Measurements from ENCODE around the gene MS4A1. TPM values are rescaled to one million over a fixed set of nuclear protein-coding genes. Genes with fewer than 3 reads are reported as not detected.
"Not testable (repeated sequence)": the region's sequence is repeated elsewhere in the genome, so short reads cannot be mapped to it uniquely, and the experiment has no call there.

The MS4A1 gene
- total and polyA plus RNA-seq, 2 of the 8 experiments (the other 6 are each of a cell fraction or from before 2014, with no cell fraction given): not detected

- H3K27me3 ChIP-seq (replicated peaks in 1 of 4; ENCODE audit: control insufficient read depth in 3 of 4, extremely low read depth in 1 of 4, insufficient read depth in 3 of 4, low read length in 3 of 4); H2BK5ac ChIP-seq (ENCODE audit: low read depth, low read length); H3K23ac ChIP-seq (ENCODE audit: insufficient read length); H4K91ac ChIP-seq (replicated peaks; ENCODE audit: insufficient read length, low read length); H3K36me3 ChIP-seq (ENCODE audit: control insufficient read depth in 2 of 4, insufficient read depth in 4 of 4, low read length in 3 of 4); H3K79me1 ChIP-seq (ENCODE audit: low read depth, low read length); H3K4ac ChIP-seq (replicated peaks; ENCODE audit: insufficient read length, low read depth, low read length); H2AFZ ChIP-seq (ENCODE audit: low read length); H2AK5ac ChIP-seq (ENCODE audit: low read depth, low read length); CTCF ChIA-PET (ENCODE audit: partially characterized antibody); H3K23me2 ChIP-seq (ENCODE audit: low read depth, low read length); H3K4me2 ChIP-seq (ENCODE audit: insufficient read depth in 1 of 2, low read depth in 2 of 2, low read length in 2 of 2); H4K5ac ChIP-seq (ENCODE audit: insufficient read length, low read depth, low read length); H3K9ac ChIP-seq (replicated peaks in 1 of 4; ENCODE audit: extremely low read depth in 1 of 4, low read depth in 3 of 4, low read length in 3 of 4); H3K27ac ChIP-seq (ENCODE audit: low read depth, low read length); H3K18ac ChIP-seq (ENCODE audit: extremely low read depth, low read length); H4K8ac ChIP-seq (ENCODE audit: extremely low read depth, insufficient read depth, low read length); H3K4me1 ChIP-seq (replicated peaks in 1 of 4; ENCODE audit: control insufficient read depth in 3 of 4, insufficient read depth in 4 of 4, low read length in 3 of 4); H3K14ac ChIP-seq (ENCODE audit: insufficient read length); H2BK120ac ChIP-seq (replicated peaks; ENCODE audit: low read depth, low read length); H3K4me3 ChIP-seq (ENCODE audit: extremely low read depth in 1 of 4, insufficient read depth in 2 of 4, low read depth in 3 of 4, low read length in 4 of 4); POLR2A ChIA-PET (ENCODE audit: partially characterized antibody); H2BK20ac ChIP-seq (ENCODE audit: low read length); H4K20me1 ChIP-seq (replicated peaks in 1 of 2; ENCODE audit: control insufficient read depth in 1 of 2, insufficient read depth in 2 of 2, low read length in 2 of 2); H3K9me3 ChIP-seq (ENCODE audit: insufficient read depth in 2 of 2, low read depth in 1 of 2, low read length in 1 of 2); H2BK15ac ChIP-seq (ENCODE audit: low read length); H2BK12ac ChIP-seq (ENCODE audit: low read depth, low read length); H3K79me2 ChIP-seq (ENCODE audit: control insufficient read depth in 1 of 2, insufficient read depth in 2 of 2, low read length in 2 of 2); H3K56ac ChIP-seq (replicated peaks; ENCODE audit: insufficient read length, low read depth, low read length); FAIRE-seq; DNase-seq (ENCODE audit: low read depth in 1 of 2, low spot score in 2 of 2): not testable (repeated sequence)
- WGBS, 2 experiments (ENCODE audit: extremely low coverage in 1 of 2, insufficient coverage in 1 of 2, insufficient read length in 1 of 2, insufficient replicate concordance in 2 of 2, low coverage in 1 of 2, low lambda C conversion rate in 2 of 2, missing lambda C conversion rate in 1 of 2): 82% methylated on average over 14 of the region's 15 CpGs; no CpG with 5 or more reads in 1 of the 2 experiments
Measured at GRCh38 chr11:60509609-60510008, 54.0 kb downstream of the MS4A1 start.

GRCh38 chr11:60510209-60510608 is 54.6 kb downstream of the MS4A1 start:
- H3K79me1 ChIP-seq (ENCODE audit: low read depth, low read length); H2BK120ac ChIP-seq (replicated peaks; ENCODE audit: low read depth, low read length); H2BK20ac ChIP-seq (ENCODE audit: low read length); H4K91ac ChIP-seq (replicated peaks; ENCODE audit: insufficient read length, low read length); H3K56ac ChIP-seq (replicated peaks; ENCODE audit: insufficient read length, low read depth, low read length); DNase-seq (ENCODE audit: low read depth in 1 of 2, low spot score in 2 of 2); H3K9ac ChIP-seq (replicated peaks in 1 of 4; ENCODE audit: extremely low read depth in 1 of 4, low read depth in 3 of 4, low read length in 3 of 4); H3K9me3 ChIP-seq (ENCODE audit: insufficient read depth in 2 of 2, low read depth in 1 of 2, low read length in 1 of 2); H4K5ac ChIP-seq (ENCODE audit: insufficient read length, low read depth, low read length); H3K18ac ChIP-seq (ENCODE audit: extremely low read depth, low read length); H3K27me3 ChIP-seq (replicated peaks in 1 of 4; ENCODE audit: control insufficient read depth in 3 of 4, extremely low read depth in 1 of 4, insufficient read depth in 3 of 4, low read length in 3 of 4); H2AFZ ChIP-seq (ENCODE audit: low read length); H2BK5ac ChIP-seq (ENCODE audit: low read depth, low read length); H3K4me1 ChIP-seq (replicated peaks in 1 of 4; ENCODE audit: control insufficient read depth in 3 of 4, insufficient read depth in 4 of 4, low read length in 3 of 4); H2BK12ac ChIP-seq (ENCODE audit: low read depth, low read length); H3K14ac ChIP-seq (ENCODE audit: insufficient read length); H3K4me3 ChIP-seq (ENCODE audit: extremely low read depth in 1 of 4, insufficient read depth in 2 of 4, low read depth in 3 of 4, low read length in 4 of 4); H3K36me3 ChIP-seq (ENCODE audit: control insufficient read depth in 2 of 4, insufficient read depth in 4 of 4, low read length in 3 of 4); H2AK5ac ChIP-seq (ENCODE audit: low read depth, low read length); CTCF ChIA-PET (ENCODE audit: partially characterized antibody); H3K79me2 ChIP-seq (ENCODE audit: control insufficient read depth in 1 of 2, insufficient read depth in 2 of 2, low read length in 2 of 2); H2BK15ac ChIP-seq (ENCODE audit: low read length); H3K23ac ChIP-seq (ENCODE audit: insufficient read length); FAIRE-seq; H3K4me2 ChIP-seq (ENCODE audit: insufficient read depth in 1 of 2, low read depth in 2 of 2, low read length in 2 of 2); H3K23me2 ChIP-seq (ENCODE audit: low read depth, low read length); H4K8ac ChIP-seq (ENCODE audit: extremely low read depth, insufficient read depth, low read length); POLR2A ChIA-PET (ENCODE audit: partially characterized antibody); H3K4ac ChIP-seq (replicated peaks; ENCODE audit: insufficient read length, low read depth, low read length); H4K20me1 ChIP-seq (replicated peaks in 1 of 2; ENCODE audit: control insufficient read depth in 1 of 2, insufficient read depth in 2 of 2, low read length in 2 of 2); H3K27ac ChIP-seq (ENCODE audit: low read depth, low read length): not testable (repeated sequence)
- WGBS, 2 experiments (ENCODE audit: extremely low coverage in 1 of 2, insufficient coverage in 1 of 2, insufficient read length in 1 of 2, insufficient replicate concordance in 2 of 2, low coverage in 1 of 2, low lambda C conversion rate in 2 of 2, missing lambda C conversion rate in 1 of 2): no CpG with 5 or more reads among the region's 28 CpGs

Data from H1 (cell line).